ENCODE data around the gene IQGAP2. TPM values are rescaled to one million over a fixed set of nuclear protein-coding genes. Genes with fewer than 3 reads are reported as not detected.

IQGAP2 gene
- total RNA-seq, 4 donors from 2014 or later, result 46.8 to 121 (median 97.0) TPM

DNA sequence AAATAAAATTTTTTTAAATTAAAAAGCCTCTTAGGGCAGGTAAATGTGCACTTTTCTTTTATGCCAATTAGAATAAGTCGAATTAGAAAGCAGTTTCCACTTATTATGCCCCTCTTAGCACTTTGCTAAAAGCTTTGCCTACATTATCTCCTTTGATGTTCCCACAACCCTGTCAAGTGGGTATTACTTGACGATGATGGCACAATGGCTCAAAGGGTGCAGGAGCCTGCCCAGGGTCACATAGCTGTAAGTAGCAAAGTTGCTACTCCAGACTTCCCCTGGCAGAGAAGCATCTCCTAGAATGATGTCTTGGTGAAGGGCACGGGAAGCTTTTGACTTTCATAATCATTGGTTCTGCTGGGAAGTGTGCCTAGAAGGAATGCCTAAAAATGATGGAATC lies 18.4 kb upstream of the IQGAP2 start:
- 85 to 91% methylated on average over 2 to 3 of the region's 3 CpGs for WGBS, 2 donors (ENCODE audit: low coverage in 1 of 2)
- no peak overlapping the region for H3K4me3 ChIP-seq
- intact Hi-C loops (cut with DNase I; ENCODE audit: low total_unique reads), result no loop called here
- no peak for DNase-seq
- no peaks in the 10 kb centered on the region for H3K9me3 ChIP-seq
- H3K27ac ChIP-seq, result no peak overlapping the region
- H3K4me1 ChIP-seq, result peaks cover 3 to 30% (median 14%) of the 10 kb centered on the region in 4 donors
- TF ChIP-seq POLR2A (IDR thresholded peaks at IDR 0.05) (no peak), EP300 (IDR thresholded peaks at IDR 0.05; ENCODE audit: low read depth) (no peak), POLR2AphosphoS5 (IDR thresholded peaks at IDR 0.05) (no peak), CTCF (IDR thresholded peaks at IDR 0.05) (no peak)
- in situ Hi-C loops (cut with MboI; ENCODE audit: low pct_ligation_motif_present in 1 of 4, low pct_unique_long_range_greater_than_20kb in 1 of 4, low sequenced_read_pairs in 3 of 4), result no loop called here
- no peaks in the 10 kb centered on the region for H3K27me3 ChIP-seq
- H3K36me3 ChIP-seq, result no peaks in the 10 kb centered on the region

DNA sequence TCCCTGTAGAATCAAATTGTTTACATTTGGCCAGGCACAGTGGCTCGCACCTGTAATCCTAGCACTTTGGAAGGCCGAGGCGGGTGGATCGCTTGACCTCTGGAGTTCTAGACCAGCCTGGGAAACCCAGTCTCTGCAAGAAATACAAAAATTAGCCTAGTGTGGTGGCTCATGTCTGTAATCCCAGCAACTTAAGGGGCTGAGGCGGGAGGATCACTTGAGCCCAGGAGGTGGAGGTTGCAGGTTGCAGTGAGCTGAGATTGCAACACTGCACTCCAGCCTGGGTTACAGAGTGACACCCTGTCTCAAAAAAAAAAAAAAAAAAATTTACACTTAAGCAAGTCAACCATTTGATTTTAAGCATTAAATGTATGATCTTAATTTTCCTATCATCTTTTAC lies 17.5 kb upstream of the IQGAP2 start:
- Histone ChIP-seq H3K9me3 (no peaks in the 10 kb centered on the region), H3K27me3 (no peaks in the 10 kb centered on the region), H3K36me3 (no peaks in the 10 kb centered on the region), H3K4me1 (peaks cover 0 to 21% (median 7%) of the 10 kb centered on the region in 4 donors), H3K27ac (peak overlapping the region in 1 of 4 donors; percentile 57), H3K4me3 (no peak overlapping the region)
- TF ChIP-seq CTCF (IDR thresholded peaks at IDR 0.05) (no peak), POLR2A (IDR thresholded peaks at IDR 0.05) (no peak), EP300 (IDR thresholded peaks at IDR 0.05; ENCODE audit: low read depth) (no peak), POLR2AphosphoS5 (IDR thresholded peaks at IDR 0.05) (no peak)
- WGBS, 2 donors (ENCODE audit: low coverage in 1 of 2), result 96% methylated on average over 5 of the region's 5 CpGs; no CpG with 5 or more reads in 1 of the 2 donors
- intact Hi-C loops (cut with DNase I; ENCODE audit: low total_unique reads), result no loop called here
- in situ Hi-C loops (cut with MboI; ENCODE audit: low pct_ligation_motif_present in 1 of 4, low pct_unique_long_range_greater_than_20kb in 1 of 4, low sequenced_read_pairs in 3 of 4), result no loop called here
- no peak for DNase-seq

GRCh38 chr5:76386360-76386759 lies 16.7 kb upstream of the IQGAP2 start:
- intact Hi-C loops (cut with DNase I; ENCODE audit: low total_unique reads) (no loop called here), in situ Hi-C loops (cut with MboI; ENCODE audit: low pct_ligation_motif_present in 1 of 4, low pct_unique_long_range_greater_than_20kb in 1 of 4, low sequenced_read_pairs in 3 of 4) (no loop called here)
- peak overlapping the region in 3 of 4 donors; percentile 27 to 57 (median 50) for H3K27ac ChIP-seq
- H3K4me1 ChIP-seq, result peaks cover 0 to 14% (median 3%) of the 10 kb centered on the region in 4 donors
- no peak overlapping the region for H3K4me3 ChIP-seq
- no peaks in the 10 kb centered on the region for H3K9me3 ChIP-seq
- WGBS, 2 donors (ENCODE audit: low coverage in 1 of 2), result 17 to 56% methylated on average over 1 to 5 of the region's 5 CpGs
- no peaks in the 10 kb centered on the region for H3K27me3 ChIP-seq
- no peaks in the 10 kb centered on the region for H3K36me3 ChIP-seq
- peak; percentile 88 for DNase-seq
- TF ChIP-seq POLR2AphosphoS5 (IDR thresholded peaks at IDR 0.05) (peak in 1 of 3 donors; percentile 22), POLR2A (IDR thresholded peaks at IDR 0.05) (no peak), CTCF (IDR thresholded peaks at IDR 0.05) (no peak)

- no peak for DNase-seq
- WGBS, 2 donors (ENCODE audit: low coverage in 1 of 2), result 60 to 63% methylated on average over 1 of the region's 1 CpG
Measured at GRCh38 chr5:76388236-76388635, 14.8 kb upstream of the IQGAP2 start.

More at GRCh38 chr5:76388236-76388635, 14.8 kb upstream of the IQGAP2 start:
- H3K36me3 ChIP-seq, result no peaks in the 10 kb centered on the region
- no peak for TF ChIP-seq EP300 (IDR thresholded peaks at IDR 0.05; ENCODE audit: low read depth)
- no peak for TF ChIP-seq CTCF (IDR thresholded peaks at IDR 0.05)
- no peak for TF ChIP-seq POLR2AphosphoS5 (IDR thresholded peaks at IDR 0.05)
- no peak for TF ChIP-seq POLR2A (IDR thresholded peaks at IDR 0.05)
- intact Hi-C loops (cut with DNase I; ENCODE audit: low total_unique reads) (no loop called here), in situ Hi-C loops (cut with MboI; ENCODE audit: low pct_ligation_motif_present in 1 of 4, low pct_unique_long_range_greater_than_20kb in 1 of 4, low sequenced_read_pairs in 3 of 4) (no loop called here)
- peaks cover 0 to 14% (median 3%) of the 10 kb centered on the region in 4 donors for H3K4me1 ChIP-seq
- no peaks in the 10 kb centered on the region for H3K9me3 ChIP-seq
- peak overlapping the region in 1 of 4 donors; percentile 9 for H3K27ac ChIP-seq
- H3K27me3 ChIP-seq, result no peaks in the 10 kb centered on the region
- no peak overlapping the region for H3K4me3 ChIP-seq

Data from transverse colon (tissue), 4 donors.